HG02678 (cell line): ENCODE results near the gene ACTR3C.
"Not testable (repeated sequence)": the region's sequence is repeated elsewhere in the genome, so short reads cannot be mapped to it uniquely, and the experiment has no call there.

ENCODE experiments used
- ATAC-seq: cut with Tn5 transposase; IDR thresholded peaks from one replicate; pipeline ENCODE4 v1.9.1; 2021; ENCODE audit warnings: mild to moderate bottlenecking, moderate library complexity; ENCODE audit not compliant: unreplicated experiment

ACTR3C gene

GRCh38 chr7:150316987-150317386 lies 6.4 kb downstream of the ACTR3C start:
- ATAC-seq, result not testable (repeated sequence)

- ATAC-seq, result no peak
Measured at GRCh38 chr7:150314639-150315239, 8.6 kb downstream of the ACTR3C start.

GRCh38 chr7:150313870-150314269 lies 9.5 kb downstream of the ACTR3C start:
- no peak for ATAC-seq

- no peak for ATAC-seq
Measured at GRCh38 chr7:150313367-150313809, 10.0 kb downstream of the ACTR3C start.

- not testable (repeated sequence) for ATAC-seq
Measured at GRCh38 chr7:150312649-150313366, 10.5 kb downstream of the ACTR3C start.

GRCh38 chr7:150311711-150312110 lies 11.6 kb downstream of the ACTR3C start:
- ATAC-seq, result no peak

GRCh38 chr7:150311146-150311545 lies 12.2 kb downstream of the ACTR3C start:
- ATAC-seq, result no peak

- no peak for ATAC-seq
Measured at GRCh38 chr7:150308575-150308974, 14.8 kb downstream of the ACTR3C start.

- ATAC-seq, result no peak
Measured at GRCh38 chr7:150307904-150308303, 15.4 kb downstream of the ACTR3C start.

- no peak for ATAC-seq
Measured at GRCh38 chr7:150307129-150307528, 16.2 kb downstream of the ACTR3C start.

- ATAC-seq, result not testable (repeated sequence)
Measured at GRCh38 chr7:150306377-150306776, 17.0 kb downstream of the ACTR3C start.

GRCh38 chr7:150305903-150306284 lies 17.5 kb downstream of the ACTR3C start:
- not testable (repeated sequence) for ATAC-seq

GRCh38 chr7:150305259-150305902 lies 18.0 kb downstream of the ACTR3C start:
- not testable (repeated sequence) for ATAC-seq

- ATAC-seq, result not testable (repeated sequence)
Measured at GRCh38 chr7:150304499-150305258, 18.7 kb downstream of the ACTR3C start.

- not testable (repeated sequence) for ATAC-seq
Measured at GRCh38 chr7:150302908-150303310, 20.4 kb downstream of the ACTR3C start.

- ATAC-seq, result not testable (repeated sequence)
Measured at GRCh38 chr7:150297978-150298377, 25.4 kb downstream of the ACTR3C start.

GRCh38 chr7:150296802-150297201 lies 26.5 kb downstream of the ACTR3C start:
- not testable (repeated sequence) for ATAC-seq

GRCh38 chr7:150295614-150296013 lies 27.7 kb downstream of the ACTR3C start:
- ATAC-seq, result not testable (repeated sequence)

- ATAC-seq, result not testable (repeated sequence)
Measured at GRCh38 chr7:150295027-150295426, 28.3 kb downstream of the ACTR3C start.

- not testable (repeated sequence) for ATAC-seq
Measured at GRCh38 chr7:150290317-150290716, 33.0 kb downstream of the ACTR3C start.

GRCh38 chr7:150288816-150289215 lies 34.5 kb downstream of the ACTR3C start:
- not testable (repeated sequence) for ATAC-seq
